Activated CD4-positive, alpha-beta T cell treated with anti-CD3 and anti-CD28 coated beads for 24 hours (primary cell): ENCODE results near the gene TEAD3.
"Not testable (repeated sequence)": the region's sequence is repeated elsewhere in the genome, so short reads cannot be mapped to it uniquely, and the experiment has no call there.

ENCODE experiments used
- DNase-seq, 2 donors: peaks; one replicate each; pipeline ENCODE4 v3.0.0-alpha.2; 2020; ENCODE audit warnings: low read depth in 2 of 2

The TEAD3 gene

DNA sequence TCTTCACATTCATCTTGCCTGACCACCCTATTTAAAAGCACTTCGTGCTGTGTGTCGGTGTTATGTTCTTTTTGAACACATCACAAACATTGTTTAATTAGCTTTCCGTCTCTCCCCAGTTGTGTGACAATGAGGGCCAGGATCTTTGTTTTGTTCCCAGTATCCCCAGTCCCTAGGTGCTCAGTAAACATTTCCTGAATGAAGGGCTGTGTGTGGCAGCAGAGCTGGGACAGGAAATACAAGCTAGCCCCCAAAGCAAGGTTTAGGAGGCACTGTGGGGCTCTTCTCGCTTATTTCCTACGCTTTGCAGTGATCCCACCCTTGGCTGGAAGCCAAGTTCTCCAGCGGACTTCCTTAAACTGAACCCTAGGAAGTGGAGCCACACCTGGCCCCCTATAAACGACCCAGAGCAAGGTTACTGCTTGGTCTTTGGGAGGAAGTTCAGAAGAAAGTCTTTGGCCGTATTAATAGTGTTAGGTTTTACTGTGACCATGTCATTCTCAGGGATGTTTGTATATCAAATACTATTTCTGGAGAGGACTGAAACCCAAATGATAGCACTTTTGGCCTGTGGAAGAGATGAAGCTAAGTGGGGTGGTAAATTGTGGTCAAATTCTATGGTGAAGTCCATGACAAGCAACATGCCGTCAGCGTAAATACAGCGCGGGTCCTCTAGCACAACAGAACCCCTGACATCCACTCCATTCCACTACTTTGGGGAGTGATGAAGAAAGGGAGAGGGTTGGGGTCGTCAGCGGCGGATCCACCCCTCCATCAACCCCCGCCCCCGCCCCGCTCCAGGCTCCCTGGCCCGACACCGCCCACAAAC, 45.3 kb downstream of the TEAD3 start:
- DNase-seq, result no peak

DNA sequence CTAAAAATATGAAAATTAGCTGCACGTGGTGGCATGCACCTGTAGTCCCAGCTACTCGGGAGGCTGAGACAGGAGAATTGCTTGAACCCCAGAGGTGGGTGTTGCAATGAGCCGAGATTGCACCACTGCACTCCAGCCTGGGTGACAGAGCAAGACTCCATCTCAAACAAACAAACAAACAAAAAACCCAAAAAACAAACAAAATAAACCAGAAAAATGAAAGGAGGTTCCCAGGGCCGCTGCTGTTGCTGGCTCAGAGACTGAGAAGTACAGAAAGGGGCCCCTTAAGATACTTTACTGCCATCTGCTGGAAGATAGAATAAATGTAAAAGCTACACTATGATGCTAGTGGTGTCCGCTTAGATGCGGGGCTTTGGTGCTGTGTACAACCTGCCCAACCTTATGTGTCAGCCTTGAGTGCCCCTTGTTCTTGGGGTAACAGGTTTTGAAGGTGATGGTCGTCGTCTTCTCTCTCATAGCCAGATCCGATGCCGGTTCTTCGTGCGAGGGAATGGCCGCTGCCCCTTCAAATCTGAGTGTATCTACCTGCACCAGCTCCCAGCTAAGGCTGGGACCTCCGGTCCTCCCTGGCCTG, 47.5 kb downstream of the TEAD3 start:
- DNase-seq, result no peak

DNA sequence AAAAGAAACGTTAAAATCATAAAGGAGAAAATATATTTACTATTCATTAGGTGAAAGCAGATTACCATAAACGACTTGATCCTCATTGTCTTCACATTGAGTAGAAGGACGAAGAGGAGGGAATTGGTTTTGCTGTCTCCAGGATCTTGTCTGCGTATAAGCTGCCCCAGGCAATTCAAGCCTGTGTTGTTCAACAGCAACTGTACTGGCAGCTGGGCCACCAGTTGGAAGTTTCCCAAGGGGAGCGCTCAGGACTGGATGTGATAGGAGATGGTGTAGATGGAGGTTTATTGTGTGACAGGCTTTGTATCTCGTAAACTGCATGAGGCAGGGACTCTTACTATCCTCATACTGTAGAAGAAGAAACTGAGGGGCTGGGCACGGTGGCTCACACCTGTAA, 48.7 kb downstream of the TEAD3 start:
- no peak for DNase-seq

DNA sequence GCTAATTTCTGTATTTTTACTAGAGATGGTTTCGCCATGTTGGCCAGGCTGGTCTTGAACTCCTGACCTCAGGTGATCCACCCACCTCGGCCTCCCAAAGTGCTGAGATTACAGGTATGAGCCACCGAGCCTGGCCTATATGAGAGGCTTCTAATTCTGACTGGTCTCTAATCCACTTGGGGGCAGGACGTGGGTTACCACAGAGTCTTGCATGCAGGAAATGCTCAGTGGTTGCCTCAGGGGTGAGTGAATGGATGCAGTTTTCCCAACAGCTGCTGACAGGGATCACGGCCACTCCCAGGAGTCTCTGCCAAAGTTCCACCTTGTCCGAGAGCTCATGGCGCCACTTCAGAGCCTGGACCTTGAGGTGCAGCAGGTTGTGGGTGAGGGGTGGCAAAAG, 51.2 kb downstream of the TEAD3 start:
- no peak for DNase-seq

DNA sequence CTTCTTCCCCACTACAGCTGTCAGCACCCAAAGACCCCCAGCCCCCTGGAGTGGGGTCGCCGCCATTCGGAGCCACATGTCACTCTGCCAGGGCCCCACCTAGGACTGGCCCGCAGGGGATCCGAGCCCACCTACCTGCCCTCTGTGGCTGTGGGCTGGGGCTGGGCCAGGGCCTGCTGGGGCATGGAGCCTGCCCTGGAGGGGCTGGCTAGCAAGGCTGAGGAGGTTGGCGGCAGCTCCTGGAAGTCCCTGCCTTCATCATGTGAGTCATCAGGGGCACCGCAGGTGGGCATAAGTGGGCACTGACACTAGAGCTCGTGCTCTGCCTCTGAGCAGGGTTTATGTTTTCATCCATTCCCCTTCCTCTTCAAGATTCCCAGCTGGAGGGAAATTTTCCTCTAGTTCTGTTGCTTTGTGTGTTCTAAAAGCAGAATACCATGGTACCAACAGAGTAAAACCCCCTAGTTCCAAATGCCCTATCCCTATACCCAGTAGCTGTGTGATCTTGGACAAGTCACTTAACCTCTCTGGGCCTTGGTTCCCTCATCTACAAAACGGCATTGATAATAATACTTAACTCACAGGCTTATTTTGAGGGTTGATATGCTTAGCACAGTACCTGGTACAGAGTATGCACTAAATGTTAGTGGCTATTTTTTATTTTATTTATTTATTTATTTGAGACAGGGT, 53.4 kb downstream of the TEAD3 start:
- DNase-seq, result no peak

DNA sequence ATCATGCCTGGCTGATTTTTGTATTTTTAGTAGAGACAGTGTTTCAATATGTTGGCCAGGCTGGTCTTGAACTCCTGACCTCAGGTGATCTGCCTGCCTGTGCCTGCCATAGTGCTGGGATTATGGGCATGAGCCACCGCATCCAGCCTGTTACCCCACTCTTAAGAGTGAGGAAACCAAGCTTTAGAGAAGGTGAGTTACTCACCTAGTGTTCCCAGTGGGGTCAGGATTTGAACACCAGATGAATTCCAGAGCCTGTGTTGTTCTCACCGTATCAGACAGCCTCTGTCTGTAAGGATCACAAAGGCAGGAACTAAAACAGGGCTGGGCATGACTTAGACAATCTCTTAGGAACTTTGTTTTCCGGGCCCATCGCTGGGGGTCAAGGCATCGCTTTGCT, 54.2 kb downstream of the TEAD3 start:
- DNase-seq, result no peak

DNA sequence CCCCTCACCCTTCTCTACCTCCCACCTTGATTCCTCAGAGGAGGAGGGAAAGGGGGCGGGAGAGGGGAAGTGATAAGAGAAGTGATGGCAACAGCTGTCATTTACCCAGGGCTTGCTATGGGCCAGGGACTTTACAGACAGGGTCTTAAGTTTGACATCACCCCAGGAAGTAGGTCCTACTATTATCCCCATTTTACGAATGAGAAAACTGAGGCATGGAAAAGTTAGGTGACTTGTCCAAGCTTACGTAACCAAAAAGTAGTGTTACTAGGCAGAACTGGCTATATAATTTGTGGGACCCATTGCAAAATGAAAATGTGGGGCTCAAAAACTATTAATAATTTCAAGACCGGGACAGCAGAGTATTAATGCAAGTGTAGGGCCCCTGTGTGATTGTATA, 55.2 kb downstream of the TEAD3 start:
- DNase-seq, result no peak

DNA sequence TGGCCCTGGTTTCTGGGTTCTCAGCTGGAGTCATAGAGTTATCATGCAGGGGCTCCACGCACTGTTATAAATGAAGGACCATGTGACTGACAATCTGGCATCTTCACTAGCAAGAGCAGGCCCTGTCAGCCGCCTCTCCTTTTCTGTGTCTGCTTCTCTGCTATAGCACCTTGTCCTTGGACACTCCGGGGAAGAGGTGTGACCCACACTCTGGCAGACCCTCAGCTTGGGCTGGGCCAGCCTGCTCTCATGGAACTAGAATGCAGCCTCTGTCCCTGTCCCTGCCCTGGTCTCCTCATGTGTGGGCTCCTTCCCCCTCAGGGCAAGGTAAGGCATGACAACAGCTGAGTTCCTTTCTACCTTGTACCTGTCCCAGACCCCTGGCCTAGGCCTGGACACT, 55.7 kb downstream of the TEAD3 start:
- no peak for DNase-seq

DNA sequence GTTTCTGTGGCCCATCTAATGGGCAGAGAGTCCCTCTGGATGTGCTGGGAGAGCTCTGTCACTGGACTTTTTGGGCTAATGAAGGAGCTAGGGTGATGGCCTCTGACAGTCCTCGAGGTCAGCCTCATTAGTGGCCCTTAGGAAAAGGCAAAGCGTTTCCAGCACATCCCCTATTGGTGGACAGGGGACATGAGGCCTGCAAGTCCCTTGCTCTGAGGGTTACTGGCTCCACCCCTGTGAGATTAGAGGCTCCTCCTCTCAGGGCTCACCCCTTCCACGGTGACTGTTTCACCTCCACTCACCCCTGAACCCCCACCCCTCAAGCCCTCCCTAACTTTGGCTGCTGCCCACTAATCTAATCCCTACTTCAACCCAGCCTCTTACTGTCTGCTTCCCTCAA, 57.6 kb downstream of the TEAD3 start:
- no peak for DNase-seq

DNA sequence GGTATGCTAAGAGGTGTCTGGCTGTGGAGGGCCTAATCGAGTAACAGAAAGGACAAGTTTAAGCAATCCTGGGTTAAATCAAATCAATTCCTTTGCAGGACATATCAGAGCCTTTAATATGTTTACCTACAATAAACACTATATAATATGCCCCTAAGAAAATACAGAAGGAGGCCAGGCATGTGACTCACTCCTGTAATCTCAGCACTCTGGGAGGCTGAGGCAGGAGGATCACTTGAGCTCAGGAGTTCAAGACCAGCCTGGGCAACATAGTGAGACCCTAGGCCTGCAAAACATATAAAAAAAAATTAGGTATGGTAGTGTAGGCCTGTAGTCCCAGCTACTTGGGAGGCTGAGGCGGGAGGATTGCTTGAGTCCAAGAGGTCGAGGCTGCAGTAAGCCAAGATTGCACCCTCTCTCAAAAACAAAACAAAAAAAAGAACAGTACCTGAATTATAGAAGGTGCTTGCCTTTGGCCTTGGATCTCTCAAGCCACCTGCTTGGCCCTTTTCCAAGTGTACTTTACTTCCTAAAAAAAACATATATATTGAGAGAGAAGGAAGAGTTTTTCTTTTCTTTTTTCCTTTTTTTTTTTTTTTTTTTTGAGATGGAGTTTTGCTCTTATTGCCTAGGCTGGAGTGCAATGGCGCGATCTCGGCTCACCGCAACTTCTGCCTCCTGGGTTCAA, 58.4 kb downstream of the TEAD3 start:
- not testable (repeated sequence) for DNase-seq

DNA sequence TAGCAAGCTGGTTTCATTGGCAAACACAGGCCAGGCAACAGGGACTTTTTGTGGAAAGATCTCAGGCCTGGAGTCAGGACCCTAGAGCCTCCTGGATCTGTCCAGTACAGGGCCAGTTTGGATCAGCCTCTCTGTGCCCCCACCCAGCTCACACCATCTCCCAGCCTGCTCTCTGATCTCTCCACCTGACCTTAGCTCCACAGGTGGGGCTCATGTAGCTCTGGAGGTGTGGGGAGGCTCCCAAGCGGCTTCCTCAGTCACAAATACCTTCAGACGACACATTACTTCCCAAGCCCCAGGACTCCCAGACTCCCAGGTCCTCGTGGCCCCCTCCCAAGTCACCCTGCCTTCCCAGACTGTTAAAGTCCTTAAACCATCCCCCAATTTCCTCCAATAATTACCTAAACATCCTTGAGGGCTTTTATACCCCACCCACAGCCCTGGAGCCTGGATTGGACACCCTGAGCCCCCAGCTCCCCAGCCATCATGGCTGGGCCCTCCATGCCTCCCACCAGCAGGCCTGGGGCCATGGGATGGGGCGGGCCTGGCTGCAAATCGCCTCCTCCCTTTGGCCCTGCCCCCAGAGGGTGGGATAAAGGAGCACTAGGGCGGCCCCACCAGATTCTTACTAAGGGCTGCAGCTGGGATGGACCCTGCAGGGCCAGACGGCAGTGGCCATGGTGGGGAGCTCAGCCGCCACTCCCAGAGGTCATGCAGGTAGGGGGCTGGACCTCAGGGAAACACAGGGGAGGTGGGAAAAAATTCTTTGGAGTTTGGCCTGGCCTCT, 60.6 kb downstream of the TEAD3 start:
- DNase-seq, result no peak

DNA sequence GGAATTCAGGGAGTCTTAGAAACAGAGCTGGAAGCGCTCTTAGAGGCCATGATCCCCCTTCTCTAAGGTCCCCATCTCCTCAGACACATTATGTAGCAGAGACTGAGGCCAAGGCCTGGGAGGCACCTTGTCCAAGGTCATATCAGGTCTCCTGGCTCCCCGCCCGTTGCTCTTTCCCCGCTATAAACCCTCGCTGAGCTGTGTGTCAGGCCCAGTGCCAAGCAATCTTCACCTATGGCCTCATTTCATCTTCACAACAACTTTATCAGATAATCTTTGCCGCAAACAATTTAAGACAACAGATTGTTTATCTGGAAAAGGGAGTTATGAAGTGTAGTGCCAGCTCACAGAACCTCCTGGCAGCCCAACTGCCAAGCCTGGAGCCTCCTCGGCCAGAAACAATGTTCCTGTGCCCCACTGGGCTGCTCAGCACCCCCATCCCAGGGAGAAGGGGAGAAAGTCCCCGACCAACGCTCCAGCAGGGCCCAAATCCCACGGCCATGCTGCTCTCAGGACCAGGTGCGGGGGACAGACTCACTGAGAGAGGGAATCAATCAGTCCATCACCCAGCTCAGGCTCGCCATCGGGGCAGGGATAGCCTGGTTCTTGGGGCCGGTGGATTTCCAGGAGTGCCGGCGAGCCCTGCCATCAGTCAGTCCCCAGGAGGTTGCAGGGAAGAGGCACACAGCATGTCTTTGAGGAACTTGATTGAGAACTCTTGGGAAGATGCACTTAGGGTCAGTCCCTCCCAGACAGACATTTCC, 61.6 kb downstream of the TEAD3 start:
- DNase-seq, result no peak

DNA sequence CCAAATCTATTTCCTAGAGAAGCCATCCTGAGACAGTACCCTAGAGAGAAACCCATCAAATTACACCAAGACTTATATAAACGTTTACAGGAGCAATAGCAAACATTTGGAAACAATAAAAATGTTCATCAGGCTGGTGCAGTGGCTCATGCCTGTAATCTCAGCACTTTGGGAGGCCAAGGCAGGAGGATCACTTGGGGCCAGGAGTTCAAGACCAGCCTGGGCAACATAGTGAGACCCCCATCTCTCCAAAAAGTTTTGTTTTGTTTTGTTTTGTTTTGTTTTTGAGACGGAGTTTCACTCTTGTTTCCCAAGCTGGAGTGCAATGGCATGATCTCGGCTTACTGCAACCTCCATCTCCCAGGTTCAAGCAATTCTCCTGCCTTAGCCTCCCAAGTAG, 64.2 kb downstream of the TEAD3 start:
- not testable (repeated sequence) for DNase-seq

DNA sequence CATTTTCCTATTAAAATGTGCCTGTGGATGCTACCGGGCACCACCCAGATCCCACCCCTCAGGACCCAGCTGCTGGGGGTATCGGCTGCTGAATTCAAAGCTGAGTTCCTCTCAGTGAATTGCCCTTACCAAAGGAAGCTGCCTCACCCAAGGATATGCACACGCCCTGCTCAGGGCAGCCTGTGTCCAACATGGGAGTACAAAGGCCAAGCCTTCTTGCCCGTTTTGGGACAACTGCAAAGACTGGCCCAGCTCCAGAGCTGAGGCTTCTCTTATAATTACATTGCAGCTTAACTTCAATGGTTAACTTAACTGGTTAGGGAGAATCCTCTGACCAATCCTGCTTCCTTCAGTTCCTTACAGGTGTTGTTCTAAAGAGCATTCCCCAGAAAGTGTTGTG, 64.6 kb downstream of the TEAD3 start:
- no peak for DNase-seq

DNA sequence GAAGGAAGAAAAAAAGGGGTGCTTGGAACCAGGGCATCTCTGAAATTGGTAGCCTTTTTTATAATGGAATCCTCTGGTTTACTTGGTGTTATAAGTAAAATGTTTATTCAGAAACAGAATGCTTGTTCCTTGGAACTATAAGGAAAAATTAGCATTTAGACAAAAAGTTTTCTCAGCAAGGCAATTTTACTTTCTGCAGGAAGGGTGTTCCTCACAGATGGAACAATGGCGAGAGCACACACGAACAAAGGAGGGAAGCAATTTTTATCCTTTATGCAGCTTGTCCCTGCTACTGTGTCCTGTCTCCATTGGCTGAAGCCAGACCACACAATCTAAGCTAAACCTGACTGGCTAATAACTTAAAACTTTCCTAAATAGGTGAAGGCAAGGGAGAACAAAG, 67.4 kb downstream of the TEAD3 start:
- DNase-seq, result no peak

DNA sequence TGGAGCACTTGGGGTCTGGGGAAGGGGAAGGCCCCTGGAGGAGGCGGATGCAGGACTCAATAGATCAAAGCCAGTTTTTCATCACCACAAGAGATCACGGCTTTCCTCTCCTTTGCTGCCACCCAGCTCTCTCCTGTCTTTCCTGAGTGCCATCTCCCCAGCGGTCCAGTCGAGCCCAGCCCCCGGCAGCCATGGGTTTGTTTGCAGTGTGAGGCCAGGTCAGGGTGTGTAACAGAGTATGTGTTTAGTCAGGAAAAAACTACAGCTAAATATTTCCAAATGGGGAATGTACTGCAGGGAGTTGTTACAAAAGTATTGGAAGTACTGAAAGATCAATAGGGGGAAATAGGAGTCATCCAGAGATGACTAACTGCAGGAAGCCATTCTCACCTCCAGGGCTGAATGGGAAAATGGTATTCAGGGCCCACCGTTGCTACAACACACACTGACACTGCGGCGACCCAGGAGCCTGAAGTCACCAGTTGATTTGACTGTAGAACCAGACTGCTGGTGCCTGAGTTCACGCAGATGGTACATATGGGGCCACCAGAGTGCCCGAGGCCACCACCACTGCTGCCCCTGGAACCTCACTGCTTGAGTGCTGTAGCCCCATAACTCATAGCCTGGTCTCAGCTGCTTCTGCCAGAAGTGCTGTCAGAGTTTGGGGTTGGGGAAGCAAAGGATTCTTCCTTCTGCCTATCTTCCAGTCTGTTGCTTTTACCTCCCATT, 68.3 kb downstream of the TEAD3 start:
- no peak for DNase-seq

DNA sequence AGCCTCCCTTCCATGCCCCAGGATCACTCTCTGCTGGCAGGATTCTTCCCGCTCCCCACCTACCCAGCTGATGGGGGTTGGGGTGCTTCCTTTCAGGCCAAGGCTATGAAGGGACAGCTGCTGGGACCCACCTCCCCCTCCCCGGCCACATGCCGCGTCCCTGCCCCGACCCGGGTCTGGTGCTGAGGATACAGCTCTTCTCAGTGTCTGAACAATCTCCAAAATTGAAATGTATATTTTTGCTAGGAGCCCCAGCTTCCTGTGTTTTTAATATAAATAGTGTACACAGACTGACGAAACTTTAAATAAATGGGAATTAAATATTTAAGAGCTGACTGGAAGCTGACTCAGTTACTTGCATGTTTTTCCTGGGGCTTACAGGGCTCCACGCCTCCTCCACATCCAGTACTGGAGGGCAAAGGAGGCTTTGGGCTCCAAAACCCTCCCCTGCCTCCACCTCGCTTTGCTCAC, 69.0 kb downstream of the TEAD3 start:
- DNase-seq, result no peak

DNA sequence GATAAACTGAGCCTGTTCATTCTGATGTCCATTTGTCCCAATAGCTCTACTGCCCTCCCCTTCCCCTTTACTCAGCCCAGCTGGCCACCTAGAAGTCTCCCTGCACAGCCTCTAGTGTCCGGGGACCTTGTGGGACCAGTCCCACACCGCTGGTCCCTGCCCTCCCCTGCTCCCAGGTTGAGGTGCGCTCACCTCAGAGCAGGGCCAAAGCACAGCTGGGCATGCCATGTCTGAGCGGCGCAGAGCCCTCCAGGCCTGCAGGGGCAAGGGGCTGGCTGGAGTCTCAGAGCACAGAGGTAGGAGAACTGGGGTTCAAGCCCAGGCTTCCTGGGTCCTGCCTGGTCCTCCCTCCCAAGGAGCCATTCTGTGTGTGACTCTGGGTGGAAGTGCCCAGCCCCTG, 69.4 kb downstream of the TEAD3 start:
- no peak for DNase-seq

DNA sequence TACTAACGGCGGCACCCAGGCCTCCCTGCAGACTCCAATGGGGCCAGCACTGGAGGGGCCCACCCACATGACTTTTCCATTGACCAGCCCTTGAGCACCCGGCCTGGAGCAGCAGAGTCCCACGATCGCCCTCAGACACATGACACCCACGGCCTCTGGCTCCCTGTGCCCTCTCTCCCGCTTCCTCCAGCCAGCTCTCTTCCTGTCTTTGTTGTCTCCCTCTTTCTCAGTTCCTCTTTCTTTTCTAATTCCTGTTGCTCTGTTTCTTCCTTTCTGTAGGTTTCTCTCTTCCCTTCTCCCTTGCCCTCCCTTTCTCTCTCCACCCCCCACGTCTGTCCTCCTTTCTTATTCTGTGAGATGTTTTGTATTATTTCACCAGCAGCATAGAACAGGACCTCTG, 70.8 kb downstream of the TEAD3 start:
- DNase-seq, result no peak

DNA sequence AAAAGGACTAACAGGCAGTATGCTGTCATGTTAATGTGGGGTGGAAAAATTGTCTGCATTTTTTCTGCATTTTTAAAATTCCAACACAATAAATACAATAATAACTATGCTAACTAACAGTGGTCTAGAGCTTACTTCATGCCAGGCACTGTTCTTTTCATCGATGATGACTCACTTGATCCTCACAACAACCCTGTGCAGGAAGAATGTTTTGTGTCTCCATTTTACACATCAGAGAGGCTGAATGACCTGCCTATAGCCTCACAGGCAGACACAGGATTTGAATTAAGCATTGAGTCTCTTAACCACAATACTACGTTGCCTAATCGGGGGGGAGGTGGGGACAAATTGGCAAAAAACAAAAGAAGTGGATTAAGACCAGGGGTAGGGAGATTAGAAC, 71.6 kb downstream of the TEAD3 start:
- DNase-seq, result no peak
